H1 (cell line): ENCODE results near the gene DRAM2. TPM values are rescaled to one million over a fixed set of nuclear protein-coding genes. Genes with fewer than 3 reads are reported as not detected.
A peak's percentile ranks its signal among the peaks of the same experiment; 100 is the strongest.

Source experiments
- CTCF ChIA-PET: fragments of 300-600 bp; sonication (Branson Sonifier 250); formaldehyde crosslinking; loops from one replicate; lab custom pipeline; 2021; ENCODE audit not compliant: partially characterized antibody; lab: Charles Lee
- POLR2A ChIA-PET: fragments of 300-600 bp; sonication (Branson Sonifier 250); formaldehyde crosslinking; loops from one replicate; lab custom pipeline; 2021; ENCODE audit warnings: inconsistent platforms; ENCODE audit not compliant: partially characterized antibody; lab: Charles Lee
- DNase-seq, 2 experiments: peaks; one replicate each; pipeline versions ENCODE4 v3.0.0 to v3.0.0-alpha.2; 2010 to 2022; ENCODE audit warnings: low spot score in 2 of 2, low read depth in 1 of 2, mixed read lengths in 1 of 2
- FAIRE-seq: peaks from 2 replicates; lab custom pipeline; 2011; peaks lifted over from hg19 to GRCh38; lab: Jason Lieb, UNC
- H2AFZ ChIP-seq: 2 replicates; pipeline ENCODE4 v1.8.1; 2012; ENCODE audit warnings: low read length, inconsistent platforms
- H2AK5ac ChIP-seq: 2 replicates; pipeline ENCODE4 v1.6.1; 2013; ENCODE audit warnings: low read depth, low read length
- H2BK120ac ChIP-seq: replicated peaks from 2 replicates; pipeline ENCODE3; 2013; ENCODE audit warnings: low read depth, low read length, inconsistent platforms
- H2BK12ac ChIP-seq: 2 replicates; pipeline ENCODE4 v1.6.1; 2013; ENCODE audit warnings: low read depth, low read length
- H2BK15ac ChIP-seq: 2 replicates; pipeline ENCODE4 v1.6.1; 2013; ENCODE audit warnings: low read length
- H2BK20ac ChIP-seq: 2 replicates; pipeline ENCODE4 v1.6.1; 2013; ENCODE audit warnings: low read length
- H2BK5ac ChIP-seq: 2 replicates; pipeline ENCODE4 v1.6.1; 2013; ENCODE audit warnings: low read depth, low read length
- H3K14ac ChIP-seq: 2 replicates; pipeline ENCODE4 v1.6.1; 2013; ENCODE audit warnings: inconsistent platforms; ENCODE audit not compliant: insufficient read length
- H3K18ac ChIP-seq: 2 replicates; pipeline ENCODE4 v1.6.1; 2013; ENCODE audit warnings: low read length; ENCODE audit errors: extremely low read depth
- H3K23ac ChIP-seq: 2 replicates; pipeline ENCODE4 v1.6.1; 2013; ENCODE audit warnings: inconsistent platforms; ENCODE audit not compliant: insufficient read length
- H3K23me2 ChIP-seq: 2 replicates; pipeline ENCODE4 v1.6.1; 2013; ENCODE audit warnings: low read depth, low read length
- H3K27ac ChIP-seq: 2 replicates; pipeline ENCODE4 v1.6.1; 2011; ENCODE audit warnings: low read depth, low read length, inconsistent platforms
- H3K27me3 ChIP-seq, 4 experiments: replicated peaks in 1 of 4; 1 replicate in 1 of 4; 2 replicates in 3 of 4; pipeline versions ENCODE4 v1.6.1 to v1.8.1; 2011 to 2013; ENCODE audit warnings: low read length in 3 of 4, mild to moderate bottlenecking in 3 of 4, inconsistent platforms in 2 of 4, mixed read lengths in 2 of 4, moderate library complexity in 1 of 4; ENCODE audit not compliant: control insufficient read depth in 3 of 4, insufficient read depth in 3 of 4; ENCODE audit errors: extremely low read depth in 1 of 4
- H3K36me3 ChIP-seq, 4 experiments: 2 replicates each; pipeline versions ENCODE4 v1.6.1 to v1.8.1; 2011 to 2013; ENCODE audit warnings: mild to moderate bottlenecking in 4 of 4, low read length in 3 of 4, moderate library complexity in 2 of 4, control low read depth in 1 of 4, inconsistent platforms in 1 of 4; ENCODE audit not compliant: insufficient read depth in 4 of 4, control insufficient read depth in 2 of 4
- H3K4ac ChIP-seq: replicated peaks from 2 replicates; pipeline ENCODE3; 2013; ENCODE audit warnings: low read length, low read depth, mixed read lengths, inconsistent platforms; ENCODE audit not compliant: insufficient read length
- H3K4me1 ChIP-seq, 4 experiments: replicated peaks in 1 of 4; 1 replicate in 1 of 4; 2 replicates in 3 of 4; pipeline versions ENCODE4 v1.6.1 to v1.8.1; 2011 to 2013; ENCODE audit warnings: low read length in 3 of 4, inconsistent platforms in 2 of 4, mixed read lengths in 1 of 4; ENCODE audit not compliant: insufficient read depth in 4 of 4, control insufficient read depth in 3 of 4
- H3K4me2 ChIP-seq, 2 experiments: 2 replicates each; pipeline versions ENCODE4 v1.6.1 to v1.8.1; 2011 to 2013; ENCODE audit warnings: low read depth in 2 of 2, low read length in 2 of 2, control low read depth in 1 of 2, inconsistent platforms in 1 of 2, mild to moderate bottlenecking in 1 of 2; ENCODE audit not compliant: insufficient read depth in 1 of 2
- H3K4me3 ChIP-seq, 4 experiments: fragments of 200-600, 300-600 bp in 1 of 4; sonication (generic), shearing (Covaris generic), sonication (Bioruptor Twin) in 1 of 4; 2 replicates each; pipeline versions ENCODE4 v1.5.1 to v1.8.1; 2011 to 2016; ENCODE audit warnings: low read length in 4 of 4, low read depth in 3 of 4, control low read depth in 2 of 4, inconsistent platforms in 2 of 4, mild to moderate bottlenecking in 2 of 4, mixed read lengths in 1 of 4, moderate library complexity in 1 of 4; ENCODE audit not compliant: insufficient read depth in 2 of 4; ENCODE audit errors: extremely low read depth in 1 of 4
- H3K56ac ChIP-seq: replicated peaks from 2 replicates; pipeline ENCODE3; 2013; ENCODE audit warnings: low read depth, mild to moderate bottlenecking, mixed read lengths, low read length, inconsistent platforms; ENCODE audit not compliant: insufficient read length
- H3K79me1 ChIP-seq: 2 replicates; pipeline ENCODE4 v1.6.1; 2013; ENCODE audit warnings: low read depth, low read length, control low read depth
- H3K79me2 ChIP-seq, 2 experiments: 2 replicates each; pipeline versions ENCODE4 v1.6.1 to v1.8.1; 2012 to 2013; ENCODE audit warnings: low read length in 2 of 2, mild to moderate bottlenecking in 2 of 2, inconsistent platforms in 1 of 2; ENCODE audit not compliant: insufficient read depth in 2 of 2, control insufficient read depth in 1 of 2
- H3K9ac ChIP-seq, 4 experiments: replicated peaks in 1 of 4; 1 replicate in 1 of 4; 2 replicates in 3 of 4; pipeline versions ENCODE4 v1.6.1 to v1.8.1; 2011 to 2013; ENCODE audit warnings: low read depth in 3 of 4, low read length in 3 of 4, control low read depth in 2 of 4, mild to moderate bottlenecking in 2 of 4, moderate library complexity in 2 of 4, inconsistent platforms in 1 of 4; ENCODE audit errors: extremely low read depth in 1 of 4
- H3K9me3 ChIP-seq, 2 experiments: 2 replicates each; pipeline versions ENCODE4 v1.6.1 to v1.8.1; 2012 to 2013; ENCODE audit warnings: mild to moderate bottlenecking in 2 of 2, moderate library complexity in 2 of 2, control low read depth in 1 of 2, inconsistent platforms in 1 of 2, low read depth in 1 of 2, low read length in 1 of 2, mixed read lengths in 1 of 2; ENCODE audit not compliant: insufficient read depth in 2 of 2
- H4K20me1 ChIP-seq, 2 experiments: replicated peaks in 1 of 2; 2 replicates each; pipeline versions ENCODE3 to v1.8.1; 2011 to 2013; ENCODE audit warnings: inconsistent platforms in 2 of 2, low read length in 2 of 2, mild to moderate bottlenecking in 1 of 2; ENCODE audit not compliant: insufficient read depth in 2 of 2, control insufficient read depth in 1 of 2
- H4K5ac ChIP-seq: 2 replicates; pipeline ENCODE4 v1.6.1; 2013; ENCODE audit warnings: low read length, low read depth, mixed read lengths, inconsistent platforms; ENCODE audit not compliant: insufficient read length
- H4K8ac ChIP-seq: 2 replicates; pipeline ENCODE4 v1.8.0; 2013; ENCODE audit warnings: mild to moderate bottlenecking, moderate library complexity, low read length, inconsistent platforms; ENCODE audit not compliant: insufficient read depth; ENCODE audit errors: extremely low read depth
- H4K91ac ChIP-seq: replicated peaks from 2 replicates; pipeline ENCODE3; 2013; ENCODE audit warnings: low read length, mixed read lengths, inconsistent platforms; ENCODE audit not compliant: insufficient read length
- CBX8 ChIP-seq: fragments of 300-800, 300-1000 bp; sonication (generic); IDR thresholded peaks from 2 replicates; pipeline ENCODE4 v1.7.1; 2016; ENCODE audit warnings: low read depth, low read length, borderline replicate concordance
- HDAC2 ChIP-seq, 2 experiments: fragments of 300-600 bp in 1 of 2; sonication (generic) in 1 of 2; IDR thresholded peaks; 2 replicates each; pipeline ENCODE4 v1.6.1; 2011 to 2012; ENCODE audit warnings: low read depth in 2 of 2, low read length in 2 of 2, mild to moderate bottlenecking in 2 of 2, moderate library complexity in 2 of 2, borderline replicate concordance in 1 of 2, inconsistent platforms in 1 of 2
- JUND ChIP-seq: IDR thresholded peaks from 2 replicates; pipeline ENCODE4 v1.6.1; 2011; ENCODE audit warnings: mild to moderate bottlenecking, improper control_type of control experiment, low read length
- KDM1A ChIP-seq: fragments of 200-600, 300-600 bp; sonication (generic); IDR thresholded peaks from 2 replicates; pipeline ENCODE4 v1.7.1; 2016; ENCODE audit warnings: mild to moderate bottlenecking, low read length, borderline replicate concordance
- PHF8 ChIP-seq: fragments of 200-600 bp; sonication (generic); conservative IDR thresholded peaks from 2 replicates; pipeline ENCODE4 v1.7.1; 2012; ENCODE audit warnings: low read depth, mild to moderate bottlenecking, inconsistent platforms, low read length, moderate library complexity
- POU5F1 ChIP-seq: IDR thresholded peaks from 2 replicates; pipeline ENCODE4 v1.6.1; 2011; ENCODE audit warnings: low read depth, mild to moderate bottlenecking, low read length, moderate library complexity
- RBBP5 ChIP-seq: IDR thresholded peaks from 2 replicates; pipeline ENCODE4 v1.7.1; 2012; ENCODE audit warnings: low read depth, mild to moderate bottlenecking, inconsistent platforms, low read length, moderate library complexity, borderline replicate concordance
- SIN3A ChIP-seq, 2 experiments: IDR thresholded peaks in 1 of 2; conservative IDR thresholded peaks in 1 of 2; 2 replicates each; pipeline ENCODE4 v1.6.1; 2011 to 2012; ENCODE audit warnings: low read length in 2 of 2, improper control_type of control experiment in 1 of 2, low read depth in 1 of 2, mild to moderate bottlenecking in 1 of 2
- SRF ChIP-seq: IDR thresholded peaks from 2 replicates; pipeline ENCODE4 v1.6.1; 2011; ENCODE audit warnings: mild to moderate bottlenecking, low read depth, low read length, moderate library complexity
- SUZ12 ChIP-seq: fragments of 200-600 bp; sonication (generic); IDR thresholded peaks from 2 replicates; pipeline ENCODE4 v1.6.1; 2012; ENCODE audit warnings: mild to moderate bottlenecking, inconsistent platforms, low read length, moderate library complexity, mixed read lengths
- TAF1 ChIP-seq: IDR thresholded peaks from 2 replicates; pipeline ENCODE4 v1.6.1; 2011; ENCODE audit warnings: mild to moderate bottlenecking, low read depth, low read length
- TEAD4 ChIP-seq: IDR thresholded peaks from 2 replicates; pipeline ENCODE4 v1.6.1; 2012; ENCODE audit warnings: low read depth, low read length, inconsistent platforms, mixed read lengths
- ZNF274 ChIP-seq: IDR thresholded peaks from 2 replicates; pipeline ENCODE4 v1.7.0; 2012; ENCODE audit warnings: low read length, borderline replicate concordance; ENCODE audit errors: extremely low read depth
- WGBS, 2 experiments: shearing (Covaris generic) in 1 of 2; methylation state at CpG; one replicate each; pipeline versions ENCODE4 v1.1.6 to v1.1.7; 2013 to 2015; ENCODE audit warnings: low lambda C conversion rate in 2 of 2, mixed read lengths in 2 of 2, inconsistent platforms in 1 of 2, low coverage in 1 of 2, missing lambda C conversion rate in 1 of 2; ENCODE audit not compliant: insufficient replicate concordance in 2 of 2, insufficient coverage in 1 of 2, insufficient read length in 1 of 2; ENCODE audit errors: extremely low coverage in 1 of 2, missing lambda C conversion rate in 1 of 2; 5-methylcytosine and 5-hydroxymethylcytosine counted together
- polyA plus RNA-seq, 7 experiments: library from polyadenylated mRNA; depleted of rRNA in 3 of 7; stranded (reverse) in 5 of 7; unstranded in 2 of 7; fragments of >200 nt in 5 of 7; fragments of 200-250 nt in 2 of 7; gene quantifications; 1 replicate in 5 of 7; 2 replicates in 1 of 7; 4 replicates in 1 of 7; pipeline versions ENCODE4 v1.2.1 to v1.2.3, GENCODE V29; 2011 to 2013; ENCODE audit warnings: missing spikeins in 2 of 7, mixed read lengths in 2 of 7
- total RNA-seq: library from RNA; stranded (reverse); fragmentation: NEBNext Ultra II Directional; extraction: Animal tissue kit (Norgen Biotek cat#: 25700); gene quantifications from 2 replicates; pipeline ENCODE4 v1.2.1, GENCODE V29; 2021

Gene DRAM2
- total and polyA plus RNA-seq, 2 of the 8 experiments (the other 6 are each of a cell fraction or from before 2014, with no cell fraction given) = 35.2 to 68.2 TPM

- ChIA-PET CTCF (no interaction called here), POLR2A (interaction anchor here (0.6 kb wide), 1 partner anchor 125 kb away, joined by 4 read pairs; no protein-coding TSS in a partner anchor)
- no peak for FAIRE-seq
- H4K20me1 ChIP-seq = peaks cover 0 to 3% of the 10 kb centered on the region in 2 experiments
- 0 out of 2 replicates have a peak, but pooled peaks cover 3% of the 10 kb centered on the region for H3K79me1 ChIP-seq
- no peak overlapping the region for H3K14ac ChIP-seq
- peak overlapping the region; percentile 57 to 71 for H3K4me2 ChIP-seq
- H3K4me3 ChIP-seq = peak overlapping the region; percentile 52 to 84 (median 82)
- no peaks in the 10 kb centered on the region for H3K9me3 ChIP-seq
- no peak overlapping the region for H2BK15ac ChIP-seq
- H3K27ac ChIP-seq = peak overlapping the region; percentile 69; the same call in 1 of the 2 replicates
- no peak overlapping the region for H2BK12ac ChIP-seq
- H3K4ac ChIP-seq = no peak overlapping the region
- no peak overlapping the region for H2AK5ac ChIP-seq
- H3K23me2 ChIP-seq = no peaks in the 10 kb centered on the region
- H4K91ac ChIP-seq = no peak overlapping the region
- peaks cover 0 to 15% (median 1%) of the 10 kb centered on the region in 4 experiments; a peak in 3 of 8 replicates for H3K36me3 ChIP-seq
- H3K9ac ChIP-seq = peak overlapping the region in 3 of 4 experiments; percentile 69 to 82 (median 72); a peak in 6 of 7 replicates
- DNase-seq = no peak
- H3K23ac ChIP-seq = no peak overlapping the region
- WGBS, 2 experiments = 3% methylated on average over 8 of the region's 9 CpGs; no CpG with 5 or more reads in 1 of the 2 experiments
- no peak overlapping the region for H4K5ac ChIP-seq
- peak overlapping the region; percentile 66 for H3K18ac ChIP-seq
- no peak overlapping the region for H4K8ac ChIP-seq
- no peak overlapping the region for H3K56ac ChIP-seq
- H2AFZ ChIP-seq = 0 out of 2 replicates have a peak overlapping the region, but pooled peaks have one; percentile 46
- H3K27me3 ChIP-seq = no peaks in the 10 kb centered on the region
- H3K79me2 ChIP-seq = peaks cover 10 to 59% of the 10 kb centered on the region in 2 experiments
- no peak overlapping the region for H2BK20ac ChIP-seq
- H2BK120ac ChIP-seq = no peak overlapping the region
- H2BK5ac ChIP-seq = 0 out of 2 replicates have a peak overlapping the region, but pooled peaks have one; percentile 79
- H3K4me1 ChIP-seq = peaks cover 0 to 8% (median 0%) of the 10 kb centered on the region in 4 experiments; a peak in 3 of 7 replicates
- TF ChIP-seq ZNF274 = no peak
- no peak for TF ChIP-seq SUZ12
- no peak for TF ChIP-seq POU5F1
- no peak for TF ChIP-seq TAF1
- TF ChIP-seq SIN3A (conservative IDR thresholded peaks at IDR 0.05 in 1 of 2, IDR thresholded peaks at IDR 0.05 in 1 of 2; ENCODE audit: low read depth in 1 of 2, low read length in 2 of 2) = 0 out of 4 replicates have a peak, but pooled peaks of 1 of the 2 experiments have one; percentile 4
- no peak for TF ChIP-seq JUND
- TF ChIP-seq KDM1A = no peak
- 0 out of 2 replicates have a peak, but pooled peaks have one; percentile 21 for TF ChIP-seq TEAD4
- no peak for TF ChIP-seq RBBP5
- TF ChIP-seq SRF = no peak
- peak in 1 of 2 experiments; percentile 42; a peak in 1 of 4 replicates for TF ChIP-seq HDAC2 (IDR thresholded peaks at IDR 0.05; ENCODE audit: borderline replicate concordance in 1 of 2, low read depth in 2 of 2, low read length in 2 of 2)
- no peak for TF ChIP-seq PHF8
- TF ChIP-seq CBX8 = no peak
Measured at GRCh38 chr1:111140680-111140967, 731 bp upstream of the DRAM2 start.
